IMR-90 (cell line): Measurements from ENCODE around the gene CAMK4. TPM values are rescaled to one million over a fixed set of nuclear protein-coding genes. Genes with fewer than 3 reads are reported as not detected.

Source experiments
- ATAC-seq: fragments of 200-7000 bp; cut with Tn5 transposase; 2 replicates; pipeline ENCODE4 v1.9.1; 2020; ENCODE audit warnings: low read depth, mild to moderate bottlenecking, moderate library complexity
- BruUV-seq: library from RNA; stranded (reverse); fragments of 400-500 nt; replicated peaks from 2 replicates; lab custom pipeline; 2021; lab: Mats Ljungman, UMichigan
- CTCF ChIA-PET: fragments of 300-600 bp; formaldehyde crosslinking; extraction: SDS; loops from one replicate; lab custom pipeline; 2021; ENCODE audit warnings: antibody characterized with exemption; lab: Yijun Ruan, JAX
- POLR2A ChIA-PET: fragments of 300-600 bp; sonication (Branson Sonifier 250); formaldehyde crosslinking; loops from one replicate; lab custom pipeline; 2022; ENCODE audit warnings: antibody characterized with exemption; ENCODE audit not compliant: unreplicated experiment; lab: Charles Lee
- DNase-seq: peaks from one replicate; pipeline ENCODE4 v3.0.0; 2013
- H2AFZ ChIP-seq: replicated peaks from 2 replicates; pipeline ENCODE3; 2013; ENCODE audit warnings: low read length, mild to moderate bottlenecking; ENCODE audit not compliant: poor library complexity
- H2AK5ac ChIP-seq: 2 replicates; pipeline ENCODE4 v1.6.1; 2013; ENCODE audit warnings: low read depth, low read length, inconsistent platforms
- H2AK9ac ChIP-seq: replicated peaks from 2 replicates; pipeline ENCODE3; 2013; ENCODE audit warnings: mild to moderate bottlenecking, low read depth, low read length, moderate library complexity; ENCODE audit not compliant: poor library complexity
- H2BK120ac ChIP-seq: 2 replicates; pipeline ENCODE4 v1.6.1; 2013; ENCODE audit warnings: low read depth, low read length, inconsistent platforms
- H2BK15ac ChIP-seq: 3 replicates; pipeline ENCODE4 v1.6.1; 2013; ENCODE audit warnings: low read depth, low read length, inconsistent platforms
- H2BK20ac ChIP-seq: 2 replicates; pipeline ENCODE4 v1.6.1; 2013; ENCODE audit warnings: low read depth, mild to moderate bottlenecking, inconsistent platforms, low read length, moderate library complexity
- H2BK5ac ChIP-seq: 2 replicates; pipeline ENCODE4 v1.6.1; 2013; ENCODE audit warnings: mild to moderate bottlenecking, low read depth, low read length, inconsistent platforms; ENCODE audit not compliant: poor library complexity, severe bottlenecking
- H3K14ac ChIP-seq: replicated peaks from 2 replicates; pipeline ENCODE4 v1.6.1; 2013; ENCODE audit warnings: low read depth, low read length, inconsistent platforms
- H3K18ac ChIP-seq: 2 replicates; pipeline ENCODE4 v1.6.1; 2013; ENCODE audit warnings: low read depth, low read length, control low read depth
- H3K23ac ChIP-seq: 2 replicates; pipeline ENCODE4 v1.6.1; 2013; ENCODE audit warnings: low read depth, low read length, inconsistent platforms
- H3K27ac ChIP-seq: 2 replicates; pipeline ENCODE4 v1.5.1; 2013; ENCODE audit warnings: mild to moderate bottlenecking, control low read depth, low read length; ENCODE audit not compliant: insufficient read depth
- H3K27me3 ChIP-seq: 2 replicates; pipeline ENCODE4 v1.6.1; 2013; ENCODE audit warnings: low read length; ENCODE audit not compliant: control insufficient read depth, insufficient read depth
- H3K36me3 ChIP-seq: 2 replicates; pipeline ENCODE4 v1.6.1; 2013; ENCODE audit warnings: low read length, mixed read lengths; ENCODE audit not compliant: control insufficient read depth, insufficient read depth
- H3K4ac ChIP-seq: 2 replicates; pipeline ENCODE4 v1.6.1; 2013; ENCODE audit warnings: low read depth, low read length, inconsistent platforms
- H3K4me1 ChIP-seq: 2 replicates; pipeline ENCODE4 v1.6.1; 2013; ENCODE audit warnings: low read length, mixed read lengths; ENCODE audit not compliant: control insufficient read depth, insufficient read depth
- H3K4me2 ChIP-seq: 2 replicates; pipeline ENCODE4 v1.6.1; 2013; ENCODE audit warnings: low read depth, mild to moderate bottlenecking, control low read depth, low read length, moderate library complexity
- H3K4me3 ChIP-seq: 2 replicates; pipeline ENCODE4 v1.5.1; 2013; ENCODE audit warnings: low read depth, mild to moderate bottlenecking, control low read depth, low read length, moderate library complexity; ENCODE audit not compliant: insufficient read depth
- H3K56ac ChIP-seq: 2 replicates; pipeline ENCODE4 v1.6.1; 2013; ENCODE audit warnings: low read length, inconsistent platforms; ENCODE audit not compliant: insufficient read depth; ENCODE audit errors: extremely low read depth
- H3K79me1 ChIP-seq, 2 experiments: 2 replicates each; pipeline ENCODE4 v1.6.1; 2013; ENCODE audit warnings: low read length in 2 of 2, inconsistent platforms in 1 of 2, low read depth in 1 of 2
- H3K9ac ChIP-seq: 2 replicates; pipeline ENCODE4 v1.6.1; 2013; ENCODE audit warnings: low read depth, low read length, control low read depth
- H3K9me1 ChIP-seq: 2 replicates; pipeline ENCODE4 v1.6.1; 2013; ENCODE audit warnings: low read length, inconsistent platforms; ENCODE audit not compliant: insufficient read depth
- H3K9me3 ChIP-seq: 2 replicates; pipeline ENCODE4 v1.6.1; 2013; ENCODE audit warnings: low read length; ENCODE audit not compliant: control insufficient read depth, insufficient read depth
- H4K20me1 ChIP-seq: 2 replicates; pipeline ENCODE4 v1.6.1; 2013; ENCODE audit warnings: low read length, inconsistent platforms; ENCODE audit not compliant: insufficient read depth
- H4K5ac ChIP-seq: 2 replicates; pipeline ENCODE4 v1.6.1; 2013; ENCODE audit warnings: mild to moderate bottlenecking, low read depth, low read length, control low read depth
- H4K8ac ChIP-seq, 2 experiments: 2 replicates each; pipeline ENCODE4 v1.6.1; 2013; ENCODE audit warnings: low read depth in 2 of 2, low read length in 2 of 2, control low read depth in 1 of 2, inconsistent platforms in 1 of 2
- H4K91ac ChIP-seq: 2 replicates; pipeline ENCODE4 v1.6.1; 2013; ENCODE audit warnings: low read depth, low read length, inconsistent platforms; ENCODE audit not compliant: insufficient read depth
- CHD1 ChIP-seq: IDR thresholded peaks from 2 replicates; pipeline ENCODE4 v1.6.1; 2012; ENCODE audit warnings: low read depth, low read length, improper control_type of control experiment
- ELK1 ChIP-seq: fragments of 150-350 bp; IDR thresholded peaks from 2 replicates; pipeline ENCODE4 v1.6.1; 2016; ENCODE audit warnings: low read depth, mild to moderate bottlenecking, low read length, moderate library complexity, borderline replicate concordance
- FOS ChIP-seq: fragments of 150-350 bp; IDR thresholded peaks from 2 replicates; pipeline ENCODE4 v1.6.1; 2016; ENCODE audit warnings: low read depth, low read length
- MAZ ChIP-seq: IDR thresholded peaks from 2 replicates; pipeline ENCODE4 v1.6.1; 2012; ENCODE audit warnings: low read depth, mild to moderate bottlenecking, low read length, improper control_type of control experiment, moderate library complexity, borderline replicate concordance
- MXI1 ChIP-seq: IDR thresholded peaks from 2 replicates; pipeline ENCODE4 v1.6.1; 2012; ENCODE audit warnings: low read depth, mild to moderate bottlenecking, low read length, moderate library complexity, borderline replicate concordance
- NFE2L2 ChIP-seq: fragments of 150-350 bp; IDR thresholded peaks from 2 replicates; pipeline ENCODE4 v1.6.1; 2016; ENCODE audit warnings: low read depth, mild to moderate bottlenecking, low read length
- POLR2A ChIP-seq: IDR thresholded peaks from 2 replicates; pipeline ENCODE4 v1.6.1; 2012; ENCODE audit warnings: mild to moderate bottlenecking, low read depth, low read length
- RAD21 ChIP-seq: IDR thresholded peaks from 2 replicates; pipeline ENCODE4 v1.6.1; 2012; ENCODE audit warnings: low read length, improper control_type of control experiment
- RCOR1 ChIP-seq: IDR thresholded peaks from 2 replicates; pipeline ENCODE4 v1.6.1; 2012; ENCODE audit warnings: mild to moderate bottlenecking, low read length, improper control_type of control experiment; ENCODE audit not compliant: insufficient replicate concordance
- RFX5 ChIP-seq: IDR thresholded peaks from 2 replicates; pipeline ENCODE4 v1.8.0; 2012; ENCODE audit warnings: low read depth, mild to moderate bottlenecking, low read length, moderate library complexity
- WGBS, 2 experiments: methylation state at CpG; one replicate each; pipeline versions ENCODE4 v1.1.5 to v1.1.7; 2013; ENCODE audit warnings: missing lambda C conversion rate in 2 of 2; ENCODE audit not compliant: insufficient read length in 1 of 2; ENCODE audit errors: extremely low coverage in 2 of 2; 5-methylcytosine and 5-hydroxymethylcytosine counted together
- dilution Hi-C: fragments of 300-500 bp; cut with HindIII; formaldehyde crosslinking; loops from one replicate; pipeline ENCODE4 v1.14.3; 2018; ENCODE audit warnings: low sequenced_read_pairs; ENCODE audit not compliant: unreplicated experiment
- in situ Hi-C: fragments of 300-500 bp; cut with MboI; formaldehyde crosslinking; loops from 3 replicates; pipeline ENCODE4 v1.14.3; 2019; ENCODE audit warnings: low sequenced_read_pairs, inconsistent platforms, mixed read lengths
- intact Hi-C: fragments of 100-400 bp; cut with micrococcal nuclease; formaldehyde crosslinking; loops from 2 replicates; pipeline ENCODE4 v1.10.0; 2022
- polyA plus RNA-seq, 3 experiments: library from polyadenylated mRNA; depleted of rRNA; stranded (reverse); fragments of >200 nt; gene quantifications; 2 replicates each; pipeline ENCODE4 v1.2.3, GENCODE V29; 2012; ENCODE audit warnings: low replicate concordance in 1 of 3
- total RNA-seq: library from RNA; depleted of rRNA; stranded (reverse); fragments of >200 nt; gene quantifications from 2 replicates; pipeline ENCODE4 v1.2.3, GENCODE V29; 2012

Gene CAMK4
- total and polyA plus RNA-seq, 2 of the 4 experiments (the other 2 are of a cell fraction) = 3.7 to 4.8 TPM

- in situ Hi-C loops = no loop called here
- Histone ChIP-seq H2BK20ac (no peak overlapping the region), H2AK5ac (no peak overlapping the region), H3K27ac (no peak overlapping the region), H3K27me3 (no peaks in the 10 kb centered on the region), H4K20me1 (no peaks in the 10 kb centered on the region), H2BK120ac (no peak overlapping the region), H3K79me1 (no peaks in the 10 kb centered on the region), H3K4ac (no peak overlapping the region), H3K9me3 (no peaks in the 10 kb centered on the region), H4K5ac (no peak overlapping the region), H2BK5ac (no peak overlapping the region), H3K36me3 (no peaks in the 10 kb centered on the region), H3K56ac (no peak overlapping the region), H3K14ac (no peak overlapping the region), H3K4me3 (no peak overlapping the region), H2AFZ (no peak overlapping the region), H3K4me1 (no peaks in the 10 kb centered on the region), H4K8ac (no peak overlapping the region), H3K9ac (no peak overlapping the region), H3K18ac (no peak overlapping the region), H4K91ac (no peak overlapping the region), H3K23ac (no peak overlapping the region), H3K4me2 (no peak overlapping the region), H2AK9ac (no peak overlapping the region), H2BK15ac (no peak overlapping the region), H3K9me1 (no peaks in the 10 kb centered on the region; the same call in 1 of the 2 replicates)
- WGBS, 2 experiments = no CpG with 5 or more reads among the region's 1 CpG
- DNase-seq (no peak), ATAC-seq (no peak)
- ChIA-PET POLR2A (no interaction called here), CTCF (interaction anchor here (0.7 kb wide), 1 partner anchor 31 kb away, joined by 3 read pairs; no protein-coding TSS in a partner anchor)
- intact Hi-C loops = no loop called here
- dilution Hi-C loops = no loop called here
- BruUV-seq = no TSS peak
- no peak for TF ChIP-seq FOS
- no peak for TF ChIP-seq ELK1
- TF ChIP-seq RFX5 = no peak
- no peak for TF ChIP-seq NFE2L2
- no peak for TF ChIP-seq CHD1
- TF ChIP-seq MAZ = no peak
- no peak for TF ChIP-seq MXI1
- no peak for TF ChIP-seq POLR2A
- TF ChIP-seq RAD21 = no peak
- TF ChIP-seq RCOR1 = no peak
Measured at GRCh38 chr5:111231119-111231518, 6.9 kb downstream of the CAMK4 start.
